ENCODE data around the gene HNRNPDL. TPM values are rescaled to one million over a fixed set of nuclear protein-coding genes. Genes with fewer than 3 reads are reported as not detected.
A peak's percentile ranks its signal among the peaks of the same experiment; 100 is the strongest.

HNRNPDL gene
- total and polyA plus RNA-seq, 2 experiments from 2014 or later: 243 to 354 TPM

GRCh38 chr4:82439088-82439487 is 8.8 kb upstream of the HNRNPDL start (continued):
- TF ChIP-seq ZNF462 (CRISPR knock-in tag; IDR thresholded peaks at IDR 0.05) (no peak), REST (IDR thresholded peaks at IDR 0.05; ENCODE audit: unreplicated experiment) (no peak)

- no peak overlapping the region for H2AFZ ChIP-seq
- Mint-ChIP-seq H3K4me3 (no peak overlapping the region; the same call in 2 of the 3 replicates), H3K27me3 (ENCODE audit: insufficient read depth, low read depth, poor library complexity) (no peaks in the 10 kb centered on the region), H3K4me1 (peaks cover 38% of the 10 kb centered on the region), H3K27ac (peak overlapping the region; percentile 67), H3K9me3 (no peaks in the 10 kb centered on the region), H3K36me3 (ENCODE audit: low read depth) (peaks cover 51% of the 10 kb centered on the region)
- H3K36me3 ChIP-seq (ENCODE audit: insufficient read depth): peaks cover 16% of the 10 kb centered on the region; the same call in 1 of the 2 replicates
- H3F3A ChIP-seq (replicated peaks; ENCODE audit: low read depth): no peaks in the 10 kb centered on the region
- H3K4me2 ChIP-seq: 0 out of 2 replicates have a peak overlapping the region, but pooled peaks have one; percentile 5
- H3K79me2 ChIP-seq (replicated peaks; ENCODE audit: insufficient read depth): peaks cover 100% of the 10 kb centered on the region
- no peak for TF ChIP-seq CTCF (conservative IDR thresholded peaks at IDR 0.05; ENCODE audit: low read depth in 2 of 2)
- peaks cover 98% of the 10 kb centered on the region for H4K20me1 ChIP-seq (replicated peaks; ENCODE audit: insufficient read depth)
- ATAC-seq (peak; percentile 60), DNase-seq (ENCODE audit: low spot score) (peak; percentile 14)
- no peaks in the 10 kb centered on the region for H3K9me2 ChIP-seq (ENCODE audit: insufficient read depth)
- H3K4me1 ChIP-seq (ENCODE audit: insufficient read depth): peaks cover 22% of the 10 kb centered on the region; the same call in 1 of the 2 replicates
- no peaks in the 10 kb centered on the region for H3K27me3 ChIP-seq (ENCODE audit: insufficient read depth)
- no peak overlapping the region for H3K4me3 ChIP-seq
- H3K27ac ChIP-seq (ENCODE audit: low read depth): no peak overlapping the region
These were observed 7.2 kb upstream of the HNRNPDL start for GRCh38 chr4:82437285-82438005.

All from GM23338 (cell line).